ENCODE measurements around the gene MUC5B.

MUC5B gene

GRCh38 chr11:1304380-1304779 lies 81.5 kb downstream of the MUC5B start:
- no peak for DNase-seq

- no peak for DNase-seq
These were observed 82.2 kb downstream of the MUC5B start for GRCh38 chr11:1305063-1305495.

DNA sequence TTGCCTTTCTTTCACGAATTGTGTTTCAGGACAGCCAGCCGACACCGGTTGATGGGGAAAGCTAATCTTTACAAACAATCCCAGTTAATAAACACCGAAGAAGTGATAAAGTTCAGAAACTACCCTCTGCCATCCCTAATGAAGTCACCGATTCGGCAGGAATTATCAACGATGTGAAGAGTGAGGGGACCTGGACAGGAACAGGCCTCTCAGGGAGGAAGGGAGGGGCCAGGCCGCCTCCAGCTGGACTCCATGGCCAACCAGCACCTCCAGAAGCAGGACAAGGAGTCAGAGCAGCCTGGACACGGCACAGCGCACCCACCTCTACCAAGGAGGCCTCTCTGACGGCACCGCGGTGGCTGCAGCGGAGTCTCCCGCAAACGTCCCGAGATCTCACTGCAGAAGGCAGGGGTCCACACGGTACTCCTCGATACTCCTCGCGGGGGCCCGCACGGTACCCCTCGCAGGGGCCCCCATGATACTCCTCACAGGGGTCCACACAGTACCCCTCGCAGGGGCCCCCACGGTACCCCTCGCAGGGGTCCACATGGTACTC lies 82.7 kb downstream of the MUC5B start:
- no peak for DNase-seq

DNA sequence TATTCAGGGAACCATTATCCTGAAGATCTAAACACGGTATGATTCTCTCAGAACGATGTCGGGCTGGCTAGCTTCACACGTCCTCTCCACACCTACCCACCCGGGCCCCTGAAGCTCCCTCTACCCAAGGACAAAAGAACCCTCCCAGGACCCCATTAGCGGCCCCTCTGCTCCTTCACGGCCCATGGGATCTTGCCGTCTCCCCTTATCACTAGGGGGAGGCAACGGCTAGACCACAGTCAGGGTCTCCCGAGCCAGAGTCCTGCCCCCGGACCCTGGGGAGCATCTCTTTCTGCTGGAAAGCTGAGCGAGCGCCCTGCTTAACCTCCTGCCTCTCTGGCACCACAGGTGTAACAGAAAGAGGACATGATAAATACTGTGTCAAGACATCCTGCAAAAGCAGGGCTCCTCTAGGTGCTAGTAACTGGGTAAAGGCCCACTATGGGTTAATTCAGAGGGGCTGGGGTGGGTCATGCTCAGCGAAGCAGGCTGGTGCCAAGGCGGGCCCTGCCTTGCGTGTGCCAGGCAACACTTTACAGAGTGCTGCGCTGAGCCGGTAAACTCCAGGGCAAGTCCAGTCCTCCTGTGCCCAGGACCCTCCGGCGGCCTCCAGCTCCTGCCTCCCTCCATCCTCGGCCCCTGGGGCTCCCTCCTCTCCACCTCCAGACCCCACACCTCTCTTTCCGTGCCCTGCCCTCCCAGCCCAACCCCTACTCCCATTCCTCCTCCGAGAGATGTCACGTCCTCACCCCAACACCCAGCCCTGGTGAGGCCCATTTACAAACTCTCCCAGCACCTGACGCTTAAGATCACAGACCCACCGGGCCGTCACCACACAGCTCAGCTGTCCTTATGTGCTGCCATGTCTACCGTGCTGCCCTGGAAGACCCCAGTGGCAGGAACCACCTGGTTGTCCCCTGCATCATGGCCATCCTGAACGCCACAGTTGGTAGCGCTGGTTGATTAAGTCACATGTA lies 83.6 kb downstream of the MUC5B start:
- no peak for DNase-seq

DNA sequence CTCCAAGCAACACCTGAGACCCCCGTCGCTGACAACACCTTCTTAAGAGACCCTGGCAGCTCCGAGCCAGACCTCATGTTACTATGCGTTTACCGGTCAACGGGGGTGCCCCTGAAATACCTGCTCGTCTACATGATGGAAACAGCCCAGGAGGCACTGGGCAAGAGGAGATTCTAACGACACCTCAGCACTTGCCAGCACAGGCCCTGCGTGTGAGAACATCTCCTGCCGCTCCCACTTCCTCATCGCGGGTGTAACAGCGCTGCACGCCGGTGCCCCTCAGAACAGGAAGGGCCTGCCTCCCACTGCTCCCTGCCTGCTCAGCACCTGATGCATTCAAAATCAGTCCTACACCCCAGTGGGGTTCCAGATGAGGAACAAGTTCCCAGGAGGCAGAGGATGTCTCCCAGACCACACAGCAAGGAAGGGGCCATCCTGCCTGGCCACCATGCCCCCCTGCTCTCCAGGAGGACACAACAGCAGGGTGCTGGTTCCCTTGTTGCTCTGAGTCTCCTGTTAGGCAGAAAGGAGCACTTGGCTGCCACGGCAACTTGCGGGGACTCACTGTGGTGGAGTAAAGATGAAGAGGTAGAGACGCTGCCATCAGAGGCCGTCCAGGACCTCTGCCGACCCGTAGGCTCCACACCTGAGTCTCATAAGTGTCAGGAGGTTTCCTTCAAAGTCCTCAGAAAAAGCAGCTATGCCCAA lies 84.5 kb downstream of the MUC5B start:
- no peak for DNase-seq

GRCh38 chr11:1307998-1308742 lies 85.3 kb downstream of the MUC5B start:
- no peak for DNase-seq

DNA sequence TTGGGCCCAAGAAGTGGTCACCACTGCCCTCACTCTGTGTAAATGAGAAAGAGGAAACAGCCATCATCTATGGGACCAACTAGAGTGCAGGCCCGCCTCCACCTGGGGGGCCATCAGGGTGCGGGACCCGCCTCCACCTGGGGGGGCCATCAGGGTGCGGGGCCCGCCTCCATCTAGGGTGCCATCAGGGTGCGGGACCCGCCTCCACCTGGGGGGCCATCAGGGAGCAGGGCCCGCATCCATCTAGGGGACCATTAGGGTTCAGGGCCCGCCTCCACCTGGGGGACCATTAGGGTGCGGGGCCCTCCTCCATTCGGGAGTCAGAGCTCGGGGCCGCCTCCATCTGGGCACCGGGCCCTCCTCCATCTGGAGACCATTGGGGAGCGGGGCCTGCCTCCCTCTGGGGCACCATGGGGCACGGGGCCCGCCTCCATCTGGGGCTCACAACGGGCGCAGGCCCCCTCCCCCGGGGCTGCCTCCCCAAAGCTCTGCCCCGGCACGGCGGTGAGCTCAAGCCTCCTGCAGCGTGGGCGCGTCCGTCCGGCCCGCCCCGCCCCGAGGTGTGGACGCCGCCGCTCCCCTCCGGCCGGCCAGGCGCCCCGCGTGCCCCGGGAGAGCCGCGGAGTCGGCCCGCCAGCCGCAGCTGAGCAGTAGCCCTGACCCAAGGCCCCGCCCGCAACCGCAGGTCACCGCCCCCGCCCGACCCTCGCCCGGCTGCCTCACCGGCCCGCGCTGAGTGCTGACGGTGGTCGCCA lies 86.1 kb downstream of the MUC5B start:
- DNase-seq: no peak

GRCh38 chr11:1309498-1310317 lies 86.8 kb downstream of the MUC5B start, which contains the start of gene TOLLIP:
TOLLIP (minus strand) TSS chr11:1309632; CDS start chr11:1309498, 134 bp downstream.
- DNase-seq: peak; percentile 100

GRCh38 chr11:1310318-1310687 lies 87.4 kb downstream of the MUC5B start:
- DNase-seq: no peak

DNA sequence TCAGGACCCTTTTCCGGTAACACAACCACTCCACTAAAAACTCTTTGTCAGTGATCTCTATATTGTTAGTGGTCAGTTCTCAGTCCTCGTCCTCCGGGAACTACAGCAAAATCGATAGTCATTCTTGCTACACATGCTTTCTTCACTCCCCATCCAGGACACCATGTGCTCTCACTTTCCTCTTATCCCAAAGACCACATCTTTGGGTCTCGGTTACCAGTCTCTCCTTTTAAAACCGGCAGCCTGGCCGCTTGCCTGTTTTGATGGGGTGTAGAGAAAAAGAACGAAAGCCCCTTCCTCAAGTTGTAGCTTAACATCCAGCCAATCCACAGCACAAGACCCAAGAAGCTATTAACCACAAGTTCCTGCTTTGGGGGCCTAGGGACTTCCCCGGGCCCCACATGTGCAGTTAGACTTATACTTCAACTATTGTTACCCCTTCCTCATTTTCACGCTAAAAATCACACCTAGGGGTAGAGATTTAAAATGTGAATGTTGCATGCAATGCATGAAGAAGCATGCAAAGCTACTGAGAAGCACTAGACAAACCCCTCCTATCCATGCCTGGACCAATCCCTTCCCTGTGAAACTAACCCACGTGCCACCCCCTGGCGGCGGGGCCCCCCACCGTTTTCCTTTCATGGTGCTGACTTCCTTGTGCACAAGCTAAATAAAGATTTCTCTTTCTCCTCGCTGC lies 88.1 kb downstream of the MUC5B start:
- DNase-seq: peak; percentile 81

Data from activated effector memory CD4-positive, alpha-beta T cell treated with anti-CD3 and anti-CD28 coated beads, Interleukin-2, amount 50 U/mL, for 16 hours (primary cell).